ENCODE measurements around the gene FOXL1. TPM values are rescaled to one million over a fixed set of nuclear protein-coding genes. Genes with fewer than 3 reads are reported as not detected.

The FOXL1 gene
- total and polyA plus RNA-seq, 2 of the 13 experiments (the other 11 are each of a cell fraction or from before 2014, with no cell fraction given): not detected

DNA sequence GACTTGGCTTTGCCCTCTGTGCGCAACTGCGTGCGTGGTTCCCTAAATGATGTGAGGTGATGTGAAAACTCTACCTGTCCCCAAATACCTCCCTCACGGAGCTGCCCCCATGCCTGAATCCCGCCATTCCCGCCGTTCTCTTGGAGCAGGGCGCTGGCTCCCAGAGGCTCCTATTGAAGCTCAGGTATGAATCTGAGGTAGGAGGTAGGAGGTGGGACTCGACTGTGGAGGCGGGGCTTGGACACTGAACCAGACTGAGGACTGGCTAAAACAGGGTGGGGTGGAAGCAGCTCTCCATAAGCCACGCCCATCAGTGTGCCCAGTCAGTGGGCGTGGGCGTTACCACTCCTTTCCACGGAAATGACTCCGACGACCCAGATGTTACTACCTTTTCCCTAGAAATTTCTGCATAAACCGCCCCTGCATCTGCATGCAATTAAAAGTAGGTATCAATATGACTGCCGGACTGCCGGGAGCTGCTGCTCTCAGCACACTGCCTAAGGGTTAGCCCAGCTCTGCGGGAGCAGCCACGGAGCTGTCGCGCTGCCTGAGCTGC, 41.0 kb downstream of the FOXL1 start (continued):
- TF ChIP-seq MAFG (CRISPR knock-in tag; IDR thresholded peaks at IDR 0.05): no peak

DNA sequence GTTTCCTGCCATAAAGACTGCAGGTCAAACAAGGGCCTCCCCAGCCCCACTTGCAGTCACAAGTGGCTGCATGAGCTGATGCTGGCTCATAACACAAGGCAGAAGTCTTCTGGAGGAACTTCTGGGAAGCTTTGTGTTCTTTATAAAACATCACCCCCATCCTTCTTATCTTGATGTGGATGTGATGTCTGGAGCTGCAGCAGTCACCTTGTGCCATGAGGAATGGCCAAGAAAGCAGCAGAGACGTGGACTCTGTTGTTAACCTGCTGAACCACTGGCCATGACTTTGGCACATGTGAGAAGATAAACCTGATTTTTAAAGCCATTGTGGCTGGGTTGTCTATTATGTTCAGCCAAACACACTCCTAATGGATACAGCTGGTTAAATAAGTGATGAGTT, 41.8 kb downstream of the FOXL1 start:
- Histone ChIP-seq H3K4me3 (replicated peaks in 1 of 3; ENCODE audit: insufficient read depth in 1 of 3, low read depth in 2 of 3, low read length in 3 of 3) (no peak overlapping the region), H3K79me2 (ENCODE audit: insufficient read depth, low read length) (no peaks in the 10 kb centered on the region), H3K36me3 (replicated peaks in 1 of 2; ENCODE audit: control insufficient read depth in 1 of 2, insufficient read depth in 2 of 2, low read length in 2 of 2) (no peaks in the 10 kb centered on the region), H2AFZ (ENCODE audit: low read length) (no peak overlapping the region), H3K27me3 (ENCODE audit: control insufficient read depth in 1 of 2, insufficient read depth in 2 of 2, low read length in 2 of 2) (peaks cover 9 to 36% of the 10 kb centered on the region in 2 experiments; a peak in 4 of 5 replicates), H3K4me2 (ENCODE audit: low read depth, low read length) (no peak overlapping the region), H4K20me1 (ENCODE audit: insufficient read depth, low read length) (no peaks in the 10 kb centered on the region), H3K4me1 (ENCODE audit: insufficient read depth, low read length) (no peaks in the 10 kb centered on the region), H3K9ac (ENCODE audit: insufficient read depth, low read depth, low read length) (no peak overlapping the region), H3K9me3 (ENCODE audit: low read length) (no peaks in the 10 kb centered on the region), H3K27ac (ENCODE audit: extremely low read length, insufficient read depth, low read length) (no peak overlapping the region)
- CTCF ChIA-PET (ENCODE audit: low intra/inter-chr PET ratio, low total read pairs): no interaction called here
- BruUV-seq (replicated peaks): no TSS peak
- POLR2A ChIA-PET: no interaction called here
- intact Hi-C loops (cut with micrococcal nuclease; ENCODE audit: unreplicated experiment) (no loop called here), in situ Hi-C loops (cut with HindIII; ENCODE audit: extremely low pct_ligation_motif_present, low pct_unique_long_range_greater_than_20kb) (no loop called here)
- no peak for FAIRE-seq
- no peak for ATAC-seq
- WGBS (ENCODE audit: low lambda C conversion rate): 0% methylated on average over 1 of the region's 1 CpG
- DNase-seq (ENCODE audit: low spot score): no peak
- TF ChIP-seq NFIB (CRISPR knock-in tag; IDR thresholded peaks at IDR 0.05; ENCODE audit: borderline replicate concordance): no peak
- no peak for TF ChIP-seq ZNF570 (CRISPR knock-in tag; IDR thresholded peaks at IDR 0.05; ENCODE audit: borderline replicate concordance)
- TF ChIP-seq KLF6 (CRISPR knock-in tag; IDR thresholded peaks at IDR 0.05): no peak
- TF ChIP-seq MIER2 (CRISPR knock-in tag; IDR thresholded peaks at IDR 0.05): no peak
- no peak for TF ChIP-seq ARHGAP35 (CRISPR knock-in tag; IDR thresholded peaks at IDR 0.05; ENCODE audit: borderline replicate concordance)
- TF ChIP-seq, protein P1, sequence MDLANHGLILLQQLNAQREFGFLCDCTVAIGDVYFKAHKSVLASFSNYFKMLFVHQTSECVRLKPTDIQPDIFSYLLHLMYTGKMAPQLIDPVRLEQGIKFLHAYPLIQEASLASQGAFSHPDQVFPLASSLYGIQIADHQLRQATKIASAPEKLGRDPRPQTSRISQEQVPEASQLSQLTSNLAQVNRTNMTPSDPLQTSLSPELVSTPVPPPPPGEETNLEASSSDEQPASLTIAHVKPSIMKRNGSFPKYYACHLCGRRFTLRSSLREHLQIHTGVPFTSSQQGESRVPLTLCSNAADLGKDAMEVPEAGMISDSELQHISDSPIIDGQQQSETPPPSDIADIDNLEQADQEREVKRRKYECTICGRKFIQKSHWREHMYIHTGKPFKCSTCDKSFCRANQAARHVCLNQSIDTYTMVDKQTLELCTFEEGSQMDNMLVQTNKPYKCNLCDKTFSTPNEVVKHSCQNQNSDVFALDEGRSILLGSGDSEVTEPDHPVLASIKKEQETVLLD (CRISPR knock-in tag; IDR thresholded peaks at IDR 0.05; ENCODE audit: low read depth): no peak
- TF ChIP-seq ZFP90 (CRISPR knock-in tag; IDR thresholded peaks at IDR 0.05; ENCODE audit: borderline replicate concordance): no peak
- TF ChIP-seq TAF15 (IDR thresholded peaks at IDR 0.05; ENCODE audit: low read depth, low read length, poor library complexity, severe bottlenecking): no peak
- TF ChIP-seq, protein P2, sequence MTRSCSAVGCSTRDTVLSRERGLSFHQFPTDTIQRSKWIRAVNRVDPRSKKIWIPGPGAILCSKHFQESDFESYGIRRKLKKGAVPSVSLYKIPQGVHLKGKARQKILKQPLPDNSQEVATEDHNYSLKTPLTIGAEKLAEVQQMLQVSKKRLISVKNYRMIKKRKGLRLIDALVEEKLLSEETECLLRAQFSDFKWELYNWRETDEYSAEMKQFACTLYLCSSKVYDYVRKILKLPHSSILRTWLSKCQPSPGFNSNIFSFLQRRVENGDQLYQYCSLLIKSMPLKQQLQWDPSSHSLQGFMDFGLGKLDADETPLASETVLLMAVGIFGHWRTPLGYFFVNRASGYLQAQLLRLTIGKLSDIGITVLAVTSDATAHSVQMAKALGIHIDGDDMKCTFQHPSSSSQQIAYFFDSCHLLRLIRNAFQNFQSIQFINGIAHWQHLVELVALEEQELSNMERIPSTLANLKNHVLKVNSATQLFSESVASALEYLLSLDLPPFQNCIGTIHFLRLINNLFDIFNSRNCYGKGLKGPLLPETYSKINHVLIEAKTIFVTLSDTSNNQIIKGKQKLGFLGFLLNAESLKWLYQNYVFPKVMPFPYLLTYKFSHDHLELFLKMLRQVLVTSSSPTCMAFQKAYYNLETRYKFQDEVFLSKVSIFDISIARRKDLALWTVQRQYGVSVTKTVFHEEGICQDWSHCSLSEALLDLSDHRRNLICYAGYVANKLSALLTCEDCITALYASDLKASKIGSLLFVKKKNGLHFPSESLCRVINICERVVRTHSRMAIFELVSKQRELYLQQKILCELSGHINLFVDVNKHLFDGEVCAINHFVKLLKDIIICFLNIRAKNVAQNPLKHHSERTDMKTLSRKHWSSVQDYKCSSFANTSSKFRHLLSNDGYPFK (CRISPR knock-in tag; IDR thresholded peaks at IDR 0.05; ENCODE audit: borderline replicate concordance): no peak
- TF ChIP-seq, protein P3, sequence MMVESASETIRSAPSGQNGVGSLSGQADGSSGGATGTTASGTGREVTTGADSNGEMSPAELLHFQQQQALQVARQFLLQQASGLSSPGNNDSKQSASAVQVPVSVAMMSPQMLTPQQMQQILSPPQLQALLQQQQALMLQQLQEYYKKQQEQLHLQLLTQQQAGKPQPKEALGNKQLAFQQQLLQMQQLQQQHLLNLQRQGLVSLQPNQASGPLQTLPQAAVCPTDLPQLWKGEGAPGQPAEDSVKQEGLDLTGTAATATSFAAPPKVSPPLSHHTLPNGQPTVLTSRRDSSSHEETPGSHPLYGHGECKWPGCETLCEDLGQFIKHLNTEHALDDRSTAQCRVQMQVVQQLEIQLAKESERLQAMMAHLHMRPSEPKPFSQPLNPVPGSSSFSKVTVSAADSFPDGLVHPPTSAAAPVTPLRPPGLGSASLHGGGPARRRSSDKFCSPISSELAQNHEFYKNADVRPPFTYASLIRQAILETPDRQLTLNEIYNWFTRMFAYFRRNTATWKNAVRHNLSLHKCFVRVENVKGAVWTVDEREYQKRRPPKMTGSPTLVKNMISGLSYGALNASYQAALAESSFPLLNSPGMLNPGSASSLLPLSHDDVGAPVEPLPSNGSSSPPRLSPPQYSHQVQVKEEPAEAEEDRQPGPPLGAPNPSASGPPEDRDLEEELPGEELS (CRISPR knock-in tag; IDR thresholded peaks at IDR 0.05): no peak
- no peak for TF ChIP-seq ZNF33A (CRISPR knock-in tag; IDR thresholded peaks at IDR 0.05; ENCODE audit: borderline replicate concordance)
- TF ChIP-seq, protein P4, sequence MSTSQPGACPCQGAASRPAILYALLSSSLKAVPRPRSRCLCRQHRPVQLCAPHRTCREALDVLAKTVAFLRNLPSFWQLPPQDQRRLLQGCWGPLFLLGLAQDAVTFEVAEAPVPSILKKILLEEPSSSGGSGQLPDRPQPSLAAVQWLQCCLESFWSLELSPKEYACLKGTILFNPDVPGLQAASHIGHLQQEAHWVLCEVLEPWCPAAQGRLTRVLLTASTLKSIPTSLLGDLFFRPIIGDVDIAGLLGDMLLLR (CRISPR knock-in tag; IDR thresholded peaks at IDR 0.05): no peak
- no peak for TF ChIP-seq KLF13 (CRISPR knock-in tag; IDR thresholded peaks at IDR 0.05)
- no peak for TF ChIP-seq AKAP8 (CRISPR knock-in tag; IDR thresholded peaks at IDR 0.05)
- no peak for TF ChIP-seq RARA (CRISPR knock-in tag; IDR thresholded peaks at IDR 0.05)
